Renal cortical epithelial cell (primary cell): ENCODE results near the gene KIF1B. TPM values are rescaled to one million over a fixed set of nuclear protein-coding genes. Genes with fewer than 3 reads are reported as not detected.
"Not testable (repeated sequence)": the region's sequence is repeated elsewhere in the genome, so short reads cannot be mapped to it uniquely, and the experiment has no call there.

Source experiments
- DNase-seq: peaks from one replicate; pipeline ENCODE4 v3.0.0-alpha.2; 2011; ENCODE audit warnings: low read depth
- total RNA-seq: library from RNA; depleted of rRNA; stranded (reverse); fragments of >200 nt; gene quantifications from 2 replicates; pipeline ENCODE4 v1.2.3, GENCODE V29; 2014

Gene KIF1B
- total RNA-seq, 1 donor from 2014 or later, result 54.8 TPM

DNA sequence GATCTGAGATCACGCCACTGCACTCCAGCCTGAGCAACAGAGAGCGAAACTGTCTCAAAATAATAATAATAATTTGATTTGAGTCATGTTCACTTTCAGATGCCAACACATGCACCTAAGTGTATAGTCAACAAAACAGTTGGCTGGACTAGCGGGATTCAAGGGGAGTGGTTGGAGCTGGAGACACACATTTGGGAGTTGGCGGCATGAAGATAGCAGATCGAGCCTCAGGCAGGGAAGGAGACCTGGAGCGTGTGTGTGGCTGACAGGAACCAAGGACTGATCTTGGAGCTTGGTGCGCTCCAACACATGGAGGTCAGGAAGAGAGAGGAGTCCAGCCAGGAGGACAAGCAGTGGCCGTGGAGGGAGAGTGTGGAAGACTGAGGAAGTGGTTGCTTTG, 173.8 kb downstream of the KIF1B start:
- DNase-seq, result no peak

DNA sequence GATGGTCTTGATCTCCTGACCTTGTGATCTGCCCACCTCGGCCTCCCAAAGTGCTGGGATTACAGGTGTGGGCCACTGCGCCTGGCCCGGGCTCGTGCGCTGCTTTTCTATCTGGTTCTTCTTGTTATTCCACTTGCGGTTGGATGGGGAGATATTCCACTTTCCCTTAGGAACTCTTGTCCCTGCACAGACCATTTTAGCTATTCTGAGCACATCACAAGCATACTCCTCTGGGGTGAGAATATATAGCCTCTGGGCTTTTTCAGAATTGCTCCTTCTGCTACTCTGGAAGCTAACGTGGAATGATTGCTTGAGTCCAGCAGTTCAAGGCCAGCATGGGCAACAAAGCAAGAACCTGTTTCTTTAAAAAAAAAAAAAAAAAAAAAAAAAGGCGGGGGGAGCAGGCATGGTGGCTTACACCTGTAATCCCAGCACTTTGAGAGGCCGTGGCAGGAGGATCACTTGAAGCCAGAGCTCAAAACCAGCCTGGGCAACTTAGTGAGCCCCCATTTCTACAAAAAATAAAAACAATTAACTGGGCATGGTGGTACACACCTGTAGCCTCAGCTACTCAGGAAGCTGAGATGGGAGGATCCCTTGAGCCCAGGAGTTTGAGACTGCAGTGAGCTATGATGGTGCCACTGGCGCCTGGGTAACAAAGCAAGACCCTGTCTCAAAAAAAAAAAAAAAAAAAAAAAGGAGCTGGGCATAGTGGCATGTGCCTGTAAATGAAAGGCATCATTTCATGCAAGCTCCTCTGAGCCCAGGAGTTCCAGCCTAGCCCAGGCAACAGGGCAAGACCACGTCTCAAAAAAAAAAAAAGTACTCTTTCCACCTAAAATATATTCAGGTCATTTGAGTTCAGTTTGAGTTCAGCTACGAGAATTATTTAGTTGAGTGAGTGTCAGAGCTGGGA, 176.6 kb downstream of the KIF1B start:
- DNase-seq, result no peak

DNA sequence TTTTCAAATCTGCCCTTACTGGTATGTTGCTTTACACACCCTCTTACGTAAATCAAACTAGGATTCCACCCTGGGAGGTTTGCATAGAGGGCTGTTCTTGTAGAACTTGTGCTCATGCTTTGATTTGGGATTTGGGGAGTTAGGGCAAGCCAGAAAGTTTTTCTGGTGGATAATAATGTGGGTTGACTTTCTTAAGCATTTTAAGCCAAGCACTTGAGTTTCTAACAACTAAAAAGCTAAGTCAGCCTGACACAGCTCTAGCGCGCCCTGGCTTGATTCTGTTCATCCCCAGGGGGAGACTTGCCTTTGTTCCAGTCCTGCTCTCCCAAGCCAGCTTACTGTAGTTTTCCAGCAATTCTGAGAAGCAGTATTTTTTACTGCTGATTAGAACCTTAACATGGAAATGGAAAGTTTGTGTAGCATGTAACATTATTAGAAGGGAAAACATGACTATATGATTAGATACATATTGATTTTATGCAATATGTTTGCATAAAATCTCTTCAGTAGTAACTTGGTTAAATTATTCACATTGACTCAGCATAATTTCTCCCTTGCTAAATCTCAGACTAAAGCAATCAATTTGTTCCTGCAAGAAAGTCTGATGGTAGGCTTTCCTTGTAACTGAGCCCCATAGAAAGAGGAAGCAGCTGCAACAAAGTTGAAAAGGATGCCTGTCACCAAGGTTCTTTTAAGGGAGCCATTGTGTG, 177.5 kb downstream of the KIF1B start:
- peak; percentile 69 for DNase-seq

DNA sequence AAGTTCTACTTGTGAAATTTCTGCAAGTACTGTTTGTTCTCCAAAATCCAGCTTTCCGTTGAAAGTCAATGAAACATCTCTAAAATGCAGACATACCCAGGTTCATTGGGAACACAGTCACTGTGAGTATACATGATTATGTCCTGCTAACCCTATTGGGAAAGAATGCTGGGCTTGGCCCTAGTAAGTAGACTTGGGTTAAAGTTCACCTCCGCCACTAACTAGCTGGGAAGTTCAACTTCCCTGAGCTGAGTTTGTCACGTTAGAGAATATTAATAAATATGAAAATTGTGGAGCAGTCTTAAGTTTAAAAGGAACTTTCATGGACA, 178.0 kb downstream of the KIF1B start:
- DNase-seq, result no peak

DNA sequence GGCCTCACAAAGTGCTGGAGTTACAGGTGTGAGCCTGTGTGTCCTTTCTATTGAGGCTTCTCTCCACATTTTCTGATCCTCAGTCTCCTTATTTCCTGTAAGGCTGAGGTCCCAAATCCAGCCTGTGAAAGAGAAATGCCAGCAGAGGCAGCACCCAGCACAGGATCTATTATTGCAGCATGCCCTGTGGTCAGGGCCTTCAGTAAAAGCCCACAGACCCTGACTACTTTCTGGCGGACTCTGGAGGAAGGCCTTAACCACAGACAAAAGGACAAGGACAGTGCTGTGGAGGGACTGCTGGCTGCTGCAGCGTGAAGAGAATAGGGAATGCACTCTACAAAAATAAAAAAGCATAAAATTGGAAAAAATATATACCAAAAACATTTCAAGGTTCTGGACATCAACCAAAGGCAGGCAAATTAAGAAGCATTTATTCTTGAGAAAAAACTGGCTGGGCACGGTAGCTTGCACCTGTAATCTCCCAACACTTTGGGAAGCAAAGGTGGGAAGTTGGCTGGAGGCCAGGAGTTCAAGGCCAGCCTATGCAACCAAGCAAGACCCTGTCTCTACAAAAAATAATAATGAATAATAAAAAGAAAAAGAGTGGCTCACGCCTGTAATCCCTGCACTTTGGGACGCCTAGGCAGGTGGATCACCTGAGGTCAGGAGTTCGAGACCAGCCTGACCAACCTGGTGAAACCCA, 179.1 kb downstream of the KIF1B start:
- DNase-seq, result no peak

DNA sequence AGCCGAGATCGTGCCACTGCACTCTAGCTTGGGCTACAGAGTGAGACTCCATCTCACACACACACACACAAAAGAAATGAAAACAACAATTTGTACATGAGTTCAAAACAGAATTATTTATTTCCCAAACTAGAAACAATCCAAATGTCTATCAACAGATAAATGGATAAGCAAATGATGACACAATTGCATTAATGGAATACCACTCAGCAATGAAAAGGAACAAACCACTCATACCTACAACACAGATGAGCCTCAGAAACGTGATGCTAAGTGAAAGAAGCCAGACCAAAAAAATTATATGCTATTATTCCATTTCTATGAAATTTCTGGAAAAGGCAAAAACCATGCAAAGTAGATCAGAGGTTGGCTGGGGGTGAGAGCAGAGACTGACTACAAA, 186.5 kb downstream of the KIF1B start:
- no peak for DNase-seq

DNA sequence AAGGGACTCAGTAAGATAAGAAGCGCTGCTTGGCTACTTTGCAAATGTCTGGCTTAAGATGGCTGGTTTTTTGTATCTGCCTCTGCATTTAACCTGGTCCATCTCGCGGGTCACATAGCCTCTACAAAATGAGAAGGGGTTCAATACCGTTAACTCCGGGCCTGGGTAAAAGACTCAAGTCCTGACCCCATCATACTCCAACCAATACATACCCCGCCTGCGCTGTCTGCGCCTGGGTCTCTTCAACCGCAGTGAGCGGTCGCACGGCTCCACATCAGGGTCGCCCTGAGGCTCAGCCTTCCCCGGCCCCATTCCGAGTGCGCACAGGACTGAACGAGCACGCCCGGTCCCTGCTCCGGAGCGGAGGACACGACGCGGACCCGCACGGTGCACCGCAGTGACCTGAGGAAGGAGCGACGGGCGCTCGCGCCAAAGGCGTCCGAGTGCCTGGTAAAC, 187.9 kb downstream of the KIF1B start:
- DNase-seq, result peak; percentile 7

DNA sequence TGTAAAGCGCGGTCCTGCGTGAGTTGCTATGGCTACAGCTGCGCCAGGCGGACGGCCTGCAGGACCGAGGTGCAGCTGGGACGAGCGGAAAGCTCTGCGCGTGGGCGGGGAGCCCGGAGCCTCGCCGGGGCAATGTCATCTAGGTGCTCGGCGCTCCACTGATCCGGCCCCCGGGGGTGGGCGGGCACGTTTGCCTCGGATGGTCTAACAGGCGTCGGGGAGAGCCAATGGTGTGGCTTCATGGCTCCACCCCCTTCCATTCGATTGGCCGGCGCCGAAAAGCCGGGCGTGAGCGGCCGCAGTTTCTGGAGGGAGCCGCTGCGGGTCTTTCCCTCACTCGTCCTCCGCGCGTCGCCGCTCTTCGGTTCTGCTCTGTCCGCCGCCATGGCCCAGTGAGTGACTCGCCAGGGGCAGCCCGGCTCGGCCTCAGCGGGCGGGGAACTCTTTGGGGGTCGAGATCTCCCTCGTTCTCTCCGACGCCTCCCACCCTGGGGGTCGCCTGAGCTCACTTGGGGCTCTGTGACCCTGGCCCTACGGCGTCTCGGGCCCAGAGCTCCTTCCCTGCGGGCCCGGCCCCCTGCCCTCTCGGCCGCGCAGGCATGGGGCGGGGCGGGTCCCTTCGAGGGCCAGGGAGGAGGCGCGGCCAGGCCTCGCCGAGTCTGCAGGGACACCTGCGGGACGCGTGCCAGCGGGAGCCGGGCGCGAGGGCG, 188.5 kb downstream of the KIF1B start, which contains the start of gene PGD:
Gene PGD, plus strand, starts transcription at position 331 of the 710 bp plus-strand sequence. Its CDS starts 54 bp downstream, at position 385.
- peak; percentile 87 for DNase-seq

DNA sequence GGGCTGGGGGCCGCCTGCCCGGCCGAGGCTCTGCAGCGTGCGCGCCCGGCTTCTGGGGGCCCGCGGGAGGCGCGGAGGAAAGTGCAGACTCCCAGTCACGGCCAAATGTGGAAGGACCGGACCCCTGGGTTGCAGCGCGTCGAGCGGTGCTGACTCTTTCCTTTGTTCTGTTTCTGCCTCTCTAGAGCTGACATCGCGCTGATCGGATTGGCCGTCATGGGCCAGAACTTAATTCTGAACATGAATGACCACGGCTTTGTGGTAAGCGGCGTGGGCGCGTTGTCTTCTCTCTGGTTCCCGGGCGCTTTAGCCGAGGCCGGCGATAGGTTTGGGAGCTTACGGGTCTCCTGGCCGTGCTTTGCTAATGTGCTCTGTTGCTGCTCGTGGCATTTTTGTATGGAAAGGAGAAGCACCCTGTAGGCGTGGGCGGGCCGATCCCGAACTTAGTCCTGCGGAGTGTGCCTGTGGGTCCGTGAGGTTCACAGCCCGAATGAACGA, 189.1 kb downstream of the KIF1B start:
- DNase-seq, result peak; percentile 26

DNA sequence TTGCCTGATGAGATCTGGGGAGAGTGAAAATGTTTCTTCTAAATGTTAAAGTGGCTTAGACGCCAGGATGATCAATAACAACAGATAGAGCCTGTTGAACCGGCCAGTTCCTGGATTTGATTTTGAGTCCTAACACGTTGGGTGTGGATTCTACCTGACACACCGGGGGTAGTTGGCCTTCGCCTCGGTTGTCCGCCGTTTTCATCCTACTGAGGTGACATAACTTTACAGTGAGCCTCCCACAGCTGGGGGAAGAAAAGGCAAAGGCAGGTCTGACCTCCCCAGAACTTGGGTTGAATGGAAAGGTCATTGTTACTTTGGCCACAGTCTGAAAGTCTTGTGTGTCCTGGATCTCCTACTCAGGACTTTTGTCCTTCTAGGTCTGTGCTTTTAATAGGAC, 189.6 kb downstream of the KIF1B start:
- no peak for DNase-seq

DNA sequence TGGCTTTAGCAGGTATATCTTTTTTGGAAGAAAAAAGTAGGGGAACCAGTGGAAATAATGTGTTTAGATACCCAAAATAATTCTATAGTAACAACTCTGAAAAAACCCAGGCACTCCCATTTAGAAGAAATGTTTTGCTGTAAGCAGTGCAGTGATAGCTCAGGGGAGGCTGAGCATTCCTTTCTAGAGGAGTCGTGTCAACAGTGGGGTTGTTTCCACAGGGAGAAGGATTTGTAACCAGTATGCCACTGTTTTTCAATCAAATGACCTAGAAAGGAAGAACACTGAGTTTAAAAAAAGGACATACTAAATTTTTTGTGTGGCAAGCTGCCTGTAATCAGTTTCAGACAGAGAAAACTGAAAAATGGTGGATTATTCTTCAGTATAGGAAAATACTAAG, 190.9 kb downstream of the KIF1B start:
- peak; percentile 27 for DNase-seq

DNA sequence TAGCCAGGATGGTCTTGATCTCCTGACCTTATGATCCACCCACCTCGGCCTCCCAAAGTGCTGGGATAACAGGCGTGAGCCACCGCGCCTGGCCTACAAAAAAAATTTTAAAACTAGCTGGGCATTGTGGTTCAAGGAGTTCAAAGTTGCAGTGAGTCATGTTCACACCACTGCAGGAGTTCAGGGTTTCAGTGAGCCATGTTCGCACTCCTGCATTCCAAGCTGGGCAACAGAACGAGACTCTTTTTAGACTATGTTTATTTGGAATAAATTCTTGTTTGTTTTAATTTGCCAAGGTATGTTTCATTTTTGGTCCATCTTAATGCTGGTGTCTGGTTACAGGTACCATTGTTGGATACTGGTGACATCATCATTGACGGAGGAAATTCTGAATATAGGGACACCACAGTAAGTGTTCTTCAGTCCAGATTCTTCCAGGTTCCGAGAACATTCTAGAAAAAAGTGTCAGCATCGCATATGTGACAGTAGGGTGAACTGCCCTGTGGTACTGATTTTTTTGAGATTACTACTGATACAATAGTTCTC, 192.4 kb downstream of the KIF1B start:
- DNase-seq, result peak; percentile 33

DNA sequence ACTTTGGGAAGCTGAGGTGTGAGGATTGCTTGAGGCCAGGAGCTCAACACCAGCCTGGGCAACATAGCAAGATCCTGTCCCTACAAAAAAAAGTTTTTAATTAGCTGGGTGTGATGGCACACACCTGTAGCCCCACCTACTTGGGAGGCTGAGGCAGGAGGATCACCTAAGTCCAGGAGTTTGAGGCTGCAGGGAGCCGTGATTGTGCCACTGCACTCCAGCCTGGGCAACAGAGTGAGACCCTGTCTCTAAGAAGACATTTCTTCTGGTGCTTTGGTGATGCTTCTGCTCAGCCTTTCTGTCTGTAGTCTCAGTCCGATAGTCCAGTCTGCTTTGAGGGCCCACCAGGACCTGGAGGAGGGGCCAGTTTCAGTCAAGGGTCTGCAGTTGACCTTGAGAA, 196.8 kb downstream of the KIF1B start:
- no peak for DNase-seq

DNA sequence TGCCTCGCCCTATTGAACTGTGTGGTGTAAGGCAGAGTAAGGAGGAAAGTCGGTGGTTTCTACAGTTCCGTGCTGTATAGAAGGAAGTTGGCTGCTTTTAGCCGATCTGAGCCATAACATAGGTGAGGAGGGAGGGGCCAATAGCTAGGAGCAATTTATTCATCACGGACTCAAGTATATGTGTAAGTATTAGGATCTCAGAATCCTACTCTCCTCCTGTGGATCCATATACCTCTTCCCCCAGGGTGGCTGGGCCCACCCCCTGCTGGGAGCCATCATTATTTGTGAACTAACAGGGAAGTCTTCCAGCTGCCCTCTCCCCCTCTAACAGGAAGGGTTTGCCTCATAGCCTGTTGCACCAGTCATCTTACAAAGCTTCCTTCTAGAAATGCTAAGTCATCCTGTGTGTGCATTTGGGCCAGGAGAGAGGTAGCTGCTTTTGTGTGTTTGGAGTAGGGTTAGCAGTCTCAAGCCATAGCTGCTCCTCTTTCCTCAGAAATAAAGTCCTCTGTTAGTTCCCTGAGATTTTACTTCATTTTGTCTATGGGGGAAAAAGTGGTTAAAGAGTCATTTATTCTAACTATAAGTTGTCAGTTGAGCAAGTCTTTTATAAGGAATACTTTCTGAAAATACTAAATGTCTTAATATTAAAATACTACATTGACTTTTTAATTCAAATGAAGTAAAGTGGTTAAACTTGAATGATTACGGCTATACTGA, 205.0 kb downstream of the KIF1B start:
- DNase-seq, result peak; percentile 47

DNA sequence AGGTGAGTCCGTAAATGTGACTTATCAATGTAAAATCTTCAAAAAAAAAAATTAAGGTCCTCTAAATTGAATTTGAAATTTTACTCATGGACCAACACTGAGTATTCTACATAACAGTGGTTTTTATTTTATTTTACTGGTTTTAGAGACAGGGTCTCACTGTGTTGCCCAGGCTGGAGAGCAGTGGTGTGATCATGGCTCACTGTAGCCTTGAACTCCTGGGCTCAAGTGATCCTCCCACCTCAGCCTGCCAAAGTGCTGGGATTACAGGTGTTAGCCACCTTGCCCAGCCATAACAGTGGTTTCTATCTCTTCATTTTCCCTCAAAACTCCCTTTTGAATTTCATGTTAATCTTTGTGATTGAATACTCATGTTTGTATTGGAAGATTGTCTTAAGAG, 205.6 kb downstream of the KIF1B start:
- DNase-seq, result not testable (repeated sequence)

DNA sequence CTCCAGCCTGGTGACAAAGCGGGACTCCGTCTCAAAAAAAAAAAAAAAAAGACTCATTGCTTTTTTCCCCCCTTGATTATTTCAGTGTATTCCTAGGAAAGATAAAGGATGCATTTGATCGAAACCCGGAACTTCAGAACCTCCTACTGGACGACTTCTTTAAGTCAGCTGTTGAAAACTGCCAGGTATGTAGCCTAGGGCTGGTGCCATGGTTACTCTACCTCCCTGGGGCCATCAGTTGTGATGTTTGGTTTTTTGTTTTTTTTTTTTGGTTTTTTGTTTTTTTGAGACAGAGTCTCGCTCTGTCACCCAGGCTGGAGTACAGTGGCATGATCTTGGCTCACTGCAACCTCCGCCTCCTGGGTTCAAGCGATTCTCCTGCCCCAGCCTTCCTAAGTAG, 208.4 kb downstream of the KIF1B start:
- DNase-seq, result not testable (repeated sequence)

DNA sequence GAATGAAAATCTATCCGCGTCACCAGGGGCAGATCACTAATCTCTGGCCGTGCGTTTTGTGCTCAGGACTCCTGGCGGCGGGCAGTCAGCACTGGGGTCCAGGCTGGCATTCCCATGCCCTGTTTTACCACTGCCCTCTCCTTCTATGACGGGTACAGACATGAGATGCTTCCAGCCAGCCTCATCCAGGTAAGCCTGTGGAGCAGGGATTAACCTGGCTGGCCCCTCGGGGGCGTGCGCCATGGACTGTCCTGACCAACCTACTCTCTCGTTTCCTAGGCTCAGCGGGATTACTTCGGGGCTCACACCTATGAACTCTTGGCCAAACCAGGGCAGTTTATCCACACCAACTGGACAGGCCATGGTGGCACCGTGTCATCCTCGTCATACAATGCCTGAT, 209.0 kb downstream of the KIF1B start:
- no peak for DNase-seq

DNA sequence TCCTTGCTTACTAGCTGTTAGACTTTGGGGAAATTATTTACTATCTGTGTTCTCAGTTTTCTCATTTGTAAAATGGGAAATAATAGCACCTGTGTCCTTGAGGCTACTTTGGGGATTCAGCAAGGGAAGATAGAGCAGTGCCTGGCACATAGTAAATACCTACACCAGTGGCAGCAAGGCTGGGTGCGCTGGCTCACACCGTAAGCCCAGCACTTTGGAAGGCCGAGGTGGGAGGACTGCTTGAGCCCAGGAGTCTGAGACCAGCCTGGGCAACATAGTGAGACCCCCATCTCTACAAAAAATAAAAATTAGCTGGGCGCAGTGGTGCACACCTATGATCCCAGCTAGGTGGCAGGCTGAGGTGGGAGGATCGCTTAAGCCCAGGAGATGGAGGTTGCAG, 211.3 kb downstream of the KIF1B start:
- DNase-seq, result no peak

DNA sequence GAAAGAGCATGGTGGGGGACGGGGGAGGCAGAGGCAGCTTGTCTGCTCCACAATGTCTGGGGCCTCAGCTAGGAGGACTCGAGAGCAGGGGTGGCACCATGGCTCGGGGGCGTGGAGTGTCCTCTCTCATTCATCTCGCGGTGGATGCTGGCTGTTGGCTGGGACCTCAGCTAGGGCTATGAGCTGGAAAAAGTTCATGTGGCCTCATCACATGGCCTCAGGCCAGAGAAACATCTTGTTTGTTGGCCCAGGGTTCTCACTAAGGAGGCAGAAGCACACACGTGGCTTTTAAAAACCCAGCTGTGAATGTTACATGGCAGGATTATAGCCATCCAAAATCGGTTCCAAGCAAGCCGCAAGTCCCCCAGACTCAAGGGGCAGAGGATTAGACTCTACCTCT, 213.7 kb downstream of the KIF1B start:
- DNase-seq, result no peak

DNA sequence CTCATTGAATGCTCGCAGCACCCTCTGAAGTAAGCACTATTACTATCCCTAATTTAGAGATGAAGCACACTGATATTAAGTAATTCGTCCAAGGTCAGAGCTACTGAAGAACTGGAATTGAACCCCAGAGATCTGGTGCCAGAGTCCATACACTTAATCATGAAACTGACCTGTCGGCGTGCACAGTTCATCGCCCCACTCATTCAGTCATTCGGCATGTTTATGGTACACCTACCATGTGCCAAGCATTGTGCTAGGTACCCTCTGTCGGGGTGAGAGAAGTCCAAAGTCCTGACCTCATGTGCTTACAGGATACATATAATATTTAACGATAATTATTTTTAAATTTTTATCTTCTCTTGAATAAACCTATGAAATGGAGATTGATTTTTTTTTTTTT, 214.3 kb downstream of the KIF1B start:
- DNase-seq, result no peak
